H1 (cell line): Measurements from ENCODE around the gene CCDC127. TPM values are rescaled to one million over a fixed set of nuclear protein-coding genes. Genes with fewer than 3 reads are reported as not detected.

ENCODE experiments used
- CTCF ChIA-PET: fragments of 300-600 bp; sonication (Branson Sonifier 250); formaldehyde crosslinking; loops from one replicate; lab custom pipeline; 2021; ENCODE audit not compliant: partially characterized antibody; lab: Charles Lee
- POLR2A ChIA-PET: fragments of 300-600 bp; sonication (Branson Sonifier 250); formaldehyde crosslinking; loops from one replicate; lab custom pipeline; 2021; ENCODE audit warnings: inconsistent platforms; ENCODE audit not compliant: partially characterized antibody; lab: Charles Lee
- DNase-seq, 2 experiments: peaks; one replicate each; pipeline versions ENCODE4 v3.0.0 to v3.0.0-alpha.2; 2010 to 2022; ENCODE audit warnings: low spot score in 2 of 2, low read depth in 1 of 2, mixed read lengths in 1 of 2
- FAIRE-seq: peaks from 2 replicates; lab custom pipeline; 2011; peaks lifted over from hg19 to GRCh38; lab: Jason Lieb, UNC
- H2AFZ ChIP-seq: 2 replicates; pipeline ENCODE4 v1.8.1; 2012; ENCODE audit warnings: low read length, inconsistent platforms
- H2AK5ac ChIP-seq: 2 replicates; pipeline ENCODE4 v1.6.1; 2013; ENCODE audit warnings: low read depth, low read length
- H2BK120ac ChIP-seq: replicated peaks from 2 replicates; pipeline ENCODE3; 2013; ENCODE audit warnings: low read depth, low read length, inconsistent platforms
- H2BK12ac ChIP-seq: 2 replicates; pipeline ENCODE4 v1.6.1; 2013; ENCODE audit warnings: low read depth, low read length
- H2BK15ac ChIP-seq: 2 replicates; pipeline ENCODE4 v1.6.1; 2013; ENCODE audit warnings: low read length
- H2BK20ac ChIP-seq: 2 replicates; pipeline ENCODE4 v1.6.1; 2013; ENCODE audit warnings: low read length
- H2BK5ac ChIP-seq: 2 replicates; pipeline ENCODE4 v1.6.1; 2013; ENCODE audit warnings: low read depth, low read length
- H3K14ac ChIP-seq: 2 replicates; pipeline ENCODE4 v1.6.1; 2013; ENCODE audit warnings: inconsistent platforms; ENCODE audit not compliant: insufficient read length
- H3K18ac ChIP-seq: 2 replicates; pipeline ENCODE4 v1.6.1; 2013; ENCODE audit warnings: low read length; ENCODE audit errors: extremely low read depth
- H3K23ac ChIP-seq: 2 replicates; pipeline ENCODE4 v1.6.1; 2013; ENCODE audit warnings: inconsistent platforms; ENCODE audit not compliant: insufficient read length
- H3K23me2 ChIP-seq: 2 replicates; pipeline ENCODE4 v1.6.1; 2013; ENCODE audit warnings: low read depth, low read length
- H3K27ac ChIP-seq: 2 replicates; pipeline ENCODE4 v1.6.1; 2011; ENCODE audit warnings: low read depth, low read length, inconsistent platforms
- H3K27me3 ChIP-seq, 4 experiments: replicated peaks in 1 of 4; 1 replicate in 1 of 4; 2 replicates in 3 of 4; pipeline versions ENCODE4 v1.6.1 to v1.8.1; 2011 to 2013; ENCODE audit warnings: low read length in 3 of 4, mild to moderate bottlenecking in 3 of 4, inconsistent platforms in 2 of 4, mixed read lengths in 2 of 4, moderate library complexity in 1 of 4; ENCODE audit not compliant: control insufficient read depth in 3 of 4, insufficient read depth in 3 of 4; ENCODE audit errors: extremely low read depth in 1 of 4
- H3K36me3 ChIP-seq, 4 experiments: 2 replicates each; pipeline versions ENCODE4 v1.6.1 to v1.8.1; 2011 to 2013; ENCODE audit warnings: mild to moderate bottlenecking in 4 of 4, low read length in 3 of 4, moderate library complexity in 2 of 4, control low read depth in 1 of 4, inconsistent platforms in 1 of 4; ENCODE audit not compliant: insufficient read depth in 4 of 4, control insufficient read depth in 2 of 4
- H3K4ac ChIP-seq: replicated peaks from 2 replicates; pipeline ENCODE3; 2013; ENCODE audit warnings: low read length, low read depth, mixed read lengths, inconsistent platforms; ENCODE audit not compliant: insufficient read length
- H3K4me1 ChIP-seq, 4 experiments: replicated peaks in 1 of 4; 1 replicate in 1 of 4; 2 replicates in 3 of 4; pipeline versions ENCODE4 v1.6.1 to v1.8.1; 2011 to 2013; ENCODE audit warnings: low read length in 3 of 4, inconsistent platforms in 2 of 4, mixed read lengths in 1 of 4; ENCODE audit not compliant: insufficient read depth in 4 of 4, control insufficient read depth in 3 of 4
- H3K4me2 ChIP-seq, 2 experiments: 2 replicates each; pipeline versions ENCODE4 v1.6.1 to v1.8.1; 2011 to 2013; ENCODE audit warnings: low read depth in 2 of 2, low read length in 2 of 2, control low read depth in 1 of 2, inconsistent platforms in 1 of 2, mild to moderate bottlenecking in 1 of 2; ENCODE audit not compliant: insufficient read depth in 1 of 2
- H3K4me3 ChIP-seq, 4 experiments: fragments of 200-600, 300-600 bp in 1 of 4; sonication (generic), shearing (Covaris generic), sonication (Bioruptor Twin) in 1 of 4; 2 replicates each; pipeline versions ENCODE4 v1.5.1 to v1.8.1; 2011 to 2016; ENCODE audit warnings: low read length in 4 of 4, low read depth in 3 of 4, control low read depth in 2 of 4, inconsistent platforms in 2 of 4, mild to moderate bottlenecking in 2 of 4, mixed read lengths in 1 of 4, moderate library complexity in 1 of 4; ENCODE audit not compliant: insufficient read depth in 2 of 4; ENCODE audit errors: extremely low read depth in 1 of 4
- H3K56ac ChIP-seq: replicated peaks from 2 replicates; pipeline ENCODE3; 2013; ENCODE audit warnings: low read depth, mild to moderate bottlenecking, mixed read lengths, low read length, inconsistent platforms; ENCODE audit not compliant: insufficient read length
- H3K79me1 ChIP-seq: 2 replicates; pipeline ENCODE4 v1.6.1; 2013; ENCODE audit warnings: low read depth, low read length, control low read depth
- H3K79me2 ChIP-seq, 2 experiments: 2 replicates each; pipeline versions ENCODE4 v1.6.1 to v1.8.1; 2012 to 2013; ENCODE audit warnings: low read length in 2 of 2, mild to moderate bottlenecking in 2 of 2, inconsistent platforms in 1 of 2; ENCODE audit not compliant: insufficient read depth in 2 of 2, control insufficient read depth in 1 of 2
- H3K9ac ChIP-seq, 4 experiments: replicated peaks in 1 of 4; 1 replicate in 1 of 4; 2 replicates in 3 of 4; pipeline versions ENCODE4 v1.6.1 to v1.8.1; 2011 to 2013; ENCODE audit warnings: low read depth in 3 of 4, low read length in 3 of 4, control low read depth in 2 of 4, mild to moderate bottlenecking in 2 of 4, moderate library complexity in 2 of 4, inconsistent platforms in 1 of 4; ENCODE audit errors: extremely low read depth in 1 of 4
- H3K9me3 ChIP-seq, 2 experiments: 2 replicates each; pipeline versions ENCODE4 v1.6.1 to v1.8.1; 2012 to 2013; ENCODE audit warnings: mild to moderate bottlenecking in 2 of 2, moderate library complexity in 2 of 2, control low read depth in 1 of 2, inconsistent platforms in 1 of 2, low read depth in 1 of 2, low read length in 1 of 2, mixed read lengths in 1 of 2; ENCODE audit not compliant: insufficient read depth in 2 of 2
- H4K20me1 ChIP-seq, 2 experiments: replicated peaks in 1 of 2; 2 replicates each; pipeline versions ENCODE3 to v1.8.1; 2011 to 2013; ENCODE audit warnings: inconsistent platforms in 2 of 2, low read length in 2 of 2, mild to moderate bottlenecking in 1 of 2; ENCODE audit not compliant: insufficient read depth in 2 of 2, control insufficient read depth in 1 of 2
- H4K5ac ChIP-seq: 2 replicates; pipeline ENCODE4 v1.6.1; 2013; ENCODE audit warnings: low read length, low read depth, mixed read lengths, inconsistent platforms; ENCODE audit not compliant: insufficient read length
- H4K8ac ChIP-seq: 2 replicates; pipeline ENCODE4 v1.8.0; 2013; ENCODE audit warnings: mild to moderate bottlenecking, moderate library complexity, low read length, inconsistent platforms; ENCODE audit not compliant: insufficient read depth; ENCODE audit errors: extremely low read depth
- H4K91ac ChIP-seq: replicated peaks from 2 replicates; pipeline ENCODE3; 2013; ENCODE audit warnings: low read length, mixed read lengths, inconsistent platforms; ENCODE audit not compliant: insufficient read length
- ATF3 ChIP-seq: IDR thresholded peaks from 2 replicates; pipeline ENCODE4 v1.6.1; 2011; ENCODE audit warnings: low read depth, mild to moderate bottlenecking, low read length; ENCODE audit not compliant: insufficient read depth
- BACH1 ChIP-seq: IDR thresholded peaks from 2 replicates; pipeline ENCODE4 v1.6.1; 2012; ENCODE audit warnings: low read length, improper control_type of control experiment
- CBX5 ChIP-seq: fragments of 300-800, 300-1000 bp; sonication (generic); IDR thresholded peaks from 2 replicates; pipeline ENCODE4 v1.7.1; 2016; ENCODE audit warnings: antibody characterized with exemption, low read length, low read depth
- EP300 ChIP-seq, 2 experiments: IDR thresholded peaks; 1 replicate in 1 of 2; 2 replicates in 1 of 2; pipeline ENCODE4 v1.6.1; 2011 to 2012; ENCODE audit warnings: low read depth in 2 of 2, low read length in 2 of 2, mild to moderate bottlenecking in 2 of 2, borderline replicate concordance in 1 of 2, inconsistent platforms in 1 of 2, moderate library complexity in 1 of 2
- JUND ChIP-seq: IDR thresholded peaks from 2 replicates; pipeline ENCODE4 v1.6.1; 2011; ENCODE audit warnings: mild to moderate bottlenecking, improper control_type of control experiment, low read length
- RFX5 ChIP-seq: IDR thresholded peaks from 2 replicates; pipeline ENCODE4 v1.6.1; 2011; ENCODE audit warnings: low read depth, low read length, improper control_type of control experiment, borderline replicate concordance
- SIN3A ChIP-seq, 2 experiments: IDR thresholded peaks in 1 of 2; conservative IDR thresholded peaks in 1 of 2; 2 replicates each; pipeline ENCODE4 v1.6.1; 2011 to 2012; ENCODE audit warnings: low read length in 2 of 2, improper control_type of control experiment in 1 of 2, low read depth in 1 of 2, mild to moderate bottlenecking in 1 of 2
- USF2 ChIP-seq: IDR thresholded peaks from 2 replicates; pipeline ENCODE4 v1.6.1; 2011; ENCODE audit warnings: low read length, improper control_type of control experiment
- YY1 ChIP-seq: IDR thresholded peaks from 2 replicates; pipeline ENCODE4 v1.6.1; 2011; ENCODE audit warnings: low read depth, mild to moderate bottlenecking, low read length
- WGBS, 2 experiments: shearing (Covaris generic) in 1 of 2; methylation state at CpG; one replicate each; pipeline versions ENCODE4 v1.1.6 to v1.1.7; 2013 to 2015; ENCODE audit warnings: low lambda C conversion rate in 2 of 2, mixed read lengths in 2 of 2, inconsistent platforms in 1 of 2, low coverage in 1 of 2, missing lambda C conversion rate in 1 of 2; ENCODE audit not compliant: insufficient replicate concordance in 2 of 2, insufficient coverage in 1 of 2, insufficient read length in 1 of 2; ENCODE audit errors: extremely low coverage in 1 of 2, missing lambda C conversion rate in 1 of 2; 5-methylcytosine and 5-hydroxymethylcytosine counted together
- polyA plus RNA-seq, 7 experiments: library from polyadenylated mRNA; depleted of rRNA in 3 of 7; stranded (reverse) in 5 of 7; unstranded in 2 of 7; fragments of >200 nt in 5 of 7; fragments of 200-250 nt in 2 of 7; gene quantifications; 1 replicate in 5 of 7; 2 replicates in 1 of 7; 4 replicates in 1 of 7; pipeline versions ENCODE4 v1.2.1 to v1.2.3, GENCODE V29; 2011 to 2013; ENCODE audit warnings: missing spikeins in 2 of 7, mixed read lengths in 2 of 7
- total RNA-seq: library from RNA; stranded (reverse); fragmentation: NEBNext Ultra II Directional; extraction: Animal tissue kit (Norgen Biotek cat#: 25700); gene quantifications from 2 replicates; pipeline ENCODE4 v1.2.1, GENCODE V29; 2021
- TF ChIP-seq, protein P1 (sequence below): IDR thresholded peaks from 2 replicates; pipeline ENCODE4 v1.6.1; 2012; ENCODE audit warnings: inconsistent platforms

Gene CCDC127
- total and polyA plus RNA-seq, 2 of the 8 experiments (the other 6 are each of a cell fraction or from before 2014, with no cell fraction given), result 2.9 to 8.0 TPM

DNA sequence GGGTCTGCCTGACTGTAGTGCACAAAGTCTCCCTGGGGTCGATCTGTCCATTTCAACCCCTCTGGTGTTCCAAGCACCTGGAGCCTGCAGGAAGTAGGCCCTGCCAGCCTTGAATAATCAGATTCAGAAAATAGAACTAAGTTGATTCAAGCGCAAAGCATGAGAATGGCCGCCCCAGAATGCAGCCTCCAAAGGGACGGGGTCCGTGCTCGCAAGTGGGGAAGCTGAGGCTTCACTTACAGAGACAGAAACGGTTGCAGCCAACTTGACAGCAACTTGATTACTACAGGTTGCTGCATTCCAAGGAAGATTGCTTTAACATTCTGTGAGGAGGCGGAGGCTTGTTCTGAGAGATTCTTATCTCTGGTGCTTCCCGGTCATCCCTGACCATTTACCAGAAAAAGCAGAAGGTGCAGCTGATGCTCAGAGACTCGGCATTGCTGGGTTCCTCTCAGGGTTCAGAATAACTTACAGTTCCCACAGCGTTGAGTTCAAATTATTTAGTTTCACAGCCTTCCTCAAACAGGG, 41.6 kb downstream of the CCDC127 start:
- CTCF ChIA-PET, result interaction anchor here (2.3 kb wide), 1 partner anchor 12 kb away, joined by 6 read pairs; no protein-coding TSS in a partner anchor
- Histone ChIP-seq H3K27ac (no peak overlapping the region), H4K5ac (no peak overlapping the region), H2BK15ac (no peak overlapping the region), H3K4ac (no peak overlapping the region), H3K79me2 (no peaks in the 10 kb centered on the region), H2AK5ac (no peak overlapping the region), H2BK12ac (no peak overlapping the region), H3K4me3 (no peak overlapping the region), H3K36me3 (peaks cover under 1 to 28% (median 10%) of the 10 kb centered on the region in 4 experiments; a peak in 7 of 8 replicates), H2BK5ac (no peak overlapping the region), H2AFZ (no peak overlapping the region), H3K56ac (no peak overlapping the region), H3K9ac (no peak overlapping the region), H4K8ac (no peak overlapping the region), H3K14ac (no peak overlapping the region), H3K9me3 (no peaks in the 10 kb centered on the region), H3K27me3 (no peaks in the 10 kb centered on the region; a peak in 1 of 7 replicates), H3K4me1 (no peaks in the 10 kb centered on the region), H4K20me1 (peaks cover 0 to 11% of the 10 kb centered on the region in 2 experiments), H4K91ac (no peak overlapping the region), H3K79me1 (no peaks in the 10 kb centered on the region), H3K23ac (no peak overlapping the region), H2BK20ac (no peak overlapping the region), H3K18ac (no peak overlapping the region), H3K4me2 (no peak overlapping the region), H3K23me2 (no peaks in the 10 kb centered on the region), H2BK120ac (no peak overlapping the region)
- POLR2A ChIA-PET, result interaction anchor here (0.6 to 0.8 kb wide), 2 partner anchors 11 to 23 kb away, joined by 3 read pairs; no protein-coding TSS in a partner anchor
- DNase-seq (no peak), FAIRE-seq (no peak)
- WGBS, 2 experiments, result 89% methylated on average over 11 of the region's 11 CpGs; no CpG with 5 or more reads in 1 of the 2 experiments
- no peak for TF ChIP-seq EP300 (IDR thresholded peaks at IDR 0.05; ENCODE audit: borderline replicate concordance in 1 of 2, low read depth in 2 of 2, low read length in 2 of 2)
- TF ChIP-seq, protein P1, sequence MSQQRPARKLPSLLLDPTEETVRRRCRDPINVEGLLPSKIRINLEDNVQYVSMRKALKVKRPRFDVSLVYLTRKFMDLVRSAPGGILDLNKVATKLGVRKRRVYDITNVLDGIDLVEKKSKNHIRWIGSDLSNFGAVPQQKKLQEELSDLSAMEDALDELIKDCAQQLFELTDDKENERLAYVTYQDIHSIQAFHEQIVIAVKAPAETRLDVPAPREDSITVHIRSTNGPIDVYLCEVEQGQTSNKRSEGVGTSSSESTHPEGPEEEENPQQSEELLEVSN, result no peak
- TF ChIP-seq CBX5, result no peak
- no peak for TF ChIP-seq SIN3A (conservative IDR thresholded peaks at IDR 0.05 in 1 of 2, IDR thresholded peaks at IDR 0.05 in 1 of 2; ENCODE audit: low read depth in 1 of 2, low read length in 2 of 2)
- TF ChIP-seq BACH1, result no peak
- no peak for TF ChIP-seq RFX5
- TF ChIP-seq ATF3, result no peak
- TF ChIP-seq JUND, result no peak
- TF ChIP-seq YY1, result no peak
- no peak for TF ChIP-seq USF2
